ENCODE results near the gene KLHDC2. TPM values are rescaled to one million over a fixed set of nuclear protein-coding genes. Genes with fewer than 3 reads are reported as not detected.
"Not testable (repeated sequence)": the region's sequence is repeated elsewhere in the genome, so short reads cannot be mapped to it uniquely, and the experiment has no call there.

KLHDC2 gene
- total RNA-seq, 4 donors from 2014 or later = 21.1 to 56.1 (median 41.5) TPM

DNA sequence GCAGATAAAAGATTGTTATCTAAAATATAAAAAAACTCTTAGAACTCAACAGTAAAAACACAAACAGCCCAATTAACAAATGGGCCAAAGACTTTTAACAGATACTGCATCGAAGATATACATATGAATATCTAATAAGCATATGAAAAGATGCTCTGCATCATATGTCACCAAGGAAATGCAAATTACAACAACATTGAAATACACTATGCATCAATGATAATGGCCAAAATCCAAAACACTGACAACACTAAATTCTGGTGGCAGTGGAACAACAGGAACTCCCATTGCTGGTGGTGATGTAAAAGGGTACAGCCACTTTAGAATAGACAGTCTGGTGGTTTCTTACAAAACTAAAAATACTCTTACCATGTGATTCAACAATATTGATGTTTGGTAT, 40.8 kb downstream of the KLHDC2 start:
- Histone ChIP-seq H3K27me3 (no peaks in the 10 kb centered on the region), H3K9me3 (no peaks in the 10 kb centered on the region), H3K36me3 (peaks cover 0 to 99% (median 22%) of the 10 kb centered on the region in 3 donors), H3K4me1 (no peaks in the 10 kb centered on the region), H3K4me3 (no peak overlapping the region), H3K27ac (no peak overlapping the region)
- intact Hi-C loops (cut with DNase I) = no loop called here
- no peak for DNase-seq
- TF ChIP-seq POLR2A (IDR thresholded peaks at IDR 0.05) = no peak
- TF ChIP-seq, protein P1, sequence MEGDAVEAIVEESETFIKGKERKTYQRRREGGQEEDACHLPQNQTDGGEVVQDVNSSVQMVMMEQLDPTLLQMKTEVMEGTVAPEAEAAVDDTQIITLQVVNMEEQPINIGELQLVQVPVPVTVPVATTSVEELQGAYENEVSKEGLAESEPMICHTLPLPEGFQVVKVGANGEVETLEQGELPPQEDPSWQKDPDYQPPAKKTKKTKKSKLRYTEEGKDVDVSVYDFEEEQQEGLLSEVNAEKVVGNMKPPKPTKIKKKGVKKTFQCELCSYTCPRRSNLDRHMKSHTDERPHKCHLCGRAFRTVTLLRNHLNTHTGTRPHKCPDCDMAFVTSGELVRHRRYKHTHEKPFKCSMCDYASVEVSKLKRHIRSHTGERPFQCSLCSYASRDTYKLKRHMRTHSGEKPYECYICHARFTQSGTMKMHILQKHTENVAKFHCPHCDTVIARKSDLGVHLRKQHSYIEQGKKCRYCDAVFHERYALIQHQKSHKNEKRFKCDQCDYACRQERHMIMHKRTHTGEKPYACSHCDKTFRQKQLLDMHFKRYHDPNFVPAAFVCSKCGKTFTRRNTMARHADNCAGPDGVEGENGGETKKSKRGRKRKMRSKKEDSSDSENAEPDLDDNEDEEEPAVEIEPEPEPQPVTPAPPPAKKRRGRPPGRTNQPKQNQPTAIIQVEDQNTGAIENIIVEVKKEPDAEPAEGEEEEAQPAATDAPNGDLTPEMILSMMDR (IDR thresholded peaks at IDR 0.05) = no peak
- 0% methylated on average over 1 of the region's 1 CpG for WGBS, 2 donors

DNA sequence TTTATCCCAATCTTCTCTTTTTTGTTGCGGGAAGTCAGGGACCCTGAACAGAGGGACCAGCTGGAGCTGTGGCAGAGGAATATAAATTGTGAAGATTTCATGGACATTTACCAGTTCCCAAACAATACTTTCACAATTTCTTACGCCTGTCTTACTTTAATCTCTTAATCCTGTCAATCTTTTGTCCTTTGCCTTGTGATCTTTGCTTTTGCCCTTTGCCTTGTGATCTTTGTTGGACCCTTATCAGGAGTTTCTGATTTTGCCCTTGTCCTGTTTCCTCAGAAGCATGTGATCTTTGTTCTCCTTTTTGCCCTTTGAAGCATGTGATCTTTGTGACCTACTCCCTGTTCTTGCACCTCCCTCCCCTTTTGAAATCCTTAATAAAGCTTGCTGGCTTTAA, 48.2 kb downstream of the KLHDC2 start:
- H3K27ac ChIP-seq; intact Hi-C loops (cut with DNase I); H3K4me1 ChIP-seq; DNase-seq; H3K27me3 ChIP-seq; H3K4me3 ChIP-seq: not testable (repeated sequence)
- 91% methylated on average over 2 of the region's 2 CpGs for WGBS, 2 donors
- Histone ChIP-seq H3K36me3 (peaks cover 11 to 96% (median 26%) of the 10 kb centered on the region in 3 donors), H3K9me3 (peaks cover 0 to 12% (median 11%) of the 10 kb centered on the region in 3 donors)

DNA sequence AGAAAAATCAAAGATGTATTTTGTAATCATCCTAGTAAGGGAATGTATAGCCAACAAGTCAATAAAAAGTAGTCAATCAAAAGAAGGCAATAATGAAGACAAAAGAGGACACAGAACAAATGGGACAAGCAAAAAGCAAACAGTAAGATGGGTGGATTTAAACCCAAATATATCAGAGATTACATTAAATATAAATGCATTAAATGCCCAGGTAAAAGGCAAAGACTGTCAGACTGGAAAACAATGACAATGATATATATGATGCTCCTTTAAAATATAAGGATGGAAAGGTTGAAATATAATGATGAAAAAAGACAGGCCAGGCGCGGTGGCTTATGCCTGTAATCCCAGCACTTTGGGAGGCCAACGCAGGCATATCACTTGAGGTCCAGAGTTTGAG, 48.9 kb downstream of the KLHDC2 start:
- Histone ChIP-seq H3K36me3 (peaks cover 11 to 93% (median 26%) of the 10 kb centered on the region in 3 donors), H3K4me3 (no peak overlapping the region), H3K27me3 (no peaks in the 10 kb centered on the region), H3K4me1 (no peaks in the 10 kb centered on the region), H3K9me3 (peaks cover 0 to 12% (median 11%) of the 10 kb centered on the region in 3 donors), H3K27ac (no peak overlapping the region)
- TF ChIP-seq, protein P1 (IDR thresholded peaks at IDR 0.05) = no peak
- TF ChIP-seq POLR2A (IDR thresholded peaks at IDR 0.05) = no peak
- 96 to 98% methylated on average over 3 of the region's 3 CpGs for WGBS, 2 donors
- no peak for DNase-seq
- intact Hi-C loops (cut with DNase I) = no loop called here

DNA sequence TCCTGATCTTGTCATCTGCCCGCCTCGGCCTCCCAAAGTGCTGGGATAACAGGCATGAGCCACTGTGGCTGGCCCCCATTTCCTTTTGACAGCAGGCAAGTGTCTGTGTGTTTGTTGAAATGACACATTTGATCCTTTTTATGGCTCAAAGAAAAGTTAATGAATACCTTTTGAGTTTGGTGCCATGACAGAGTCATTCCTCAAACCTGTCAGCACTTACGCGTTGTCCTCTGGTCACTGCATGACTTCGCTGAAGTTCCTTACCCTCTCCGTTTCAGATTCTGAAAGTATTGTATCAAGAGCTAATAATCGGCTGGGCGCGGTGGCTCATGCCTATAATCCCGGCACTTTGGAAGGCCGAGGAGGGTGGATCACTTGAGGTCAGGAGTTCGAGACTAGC, 52.2 kb downstream of the KLHDC2 start:
- no peaks in the 10 kb centered on the region for H3K27me3 ChIP-seq
- H3K27ac ChIP-seq = no peak overlapping the region
- intact Hi-C loops (cut with DNase I) = no loop called here
- no peak overlapping the region for H3K4me3 ChIP-seq
- no peaks in the 10 kb centered on the region for H3K4me1 ChIP-seq
- peaks cover 11 to 94% (median 21%) of the 10 kb centered on the region in 3 donors for H3K36me3 ChIP-seq
- 97% methylated on average over 12 of the region's 12 CpGs for WGBS, 2 donors
- no peak for TF ChIP-seq POLR2A (IDR thresholded peaks at IDR 0.05)
- TF ChIP-seq, protein P1 (IDR thresholded peaks at IDR 0.05) = no peak
- peaks cover 0 to 12% (median 11%) of the 10 kb centered on the region in 3 donors for H3K9me3 ChIP-seq
- no peak for DNase-seq

DNA sequence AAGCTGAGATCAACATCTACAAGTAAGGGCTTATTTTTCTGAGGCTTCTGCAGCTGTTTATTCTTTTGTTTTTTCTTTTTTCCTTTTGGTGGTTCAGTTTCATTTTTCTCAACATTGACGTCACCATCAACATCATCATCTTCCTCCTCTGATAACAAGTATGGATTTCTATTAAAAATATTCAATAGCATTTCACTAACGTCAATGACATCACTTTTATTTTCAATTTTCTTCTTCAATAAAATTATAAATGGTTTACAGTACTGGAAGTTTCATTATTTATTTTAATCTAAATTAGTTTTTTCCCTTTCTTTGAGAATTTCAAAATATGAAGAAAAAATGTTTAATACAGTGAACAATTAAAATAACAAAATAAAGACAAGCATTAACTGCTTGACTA, 60.7 kb downstream of the KLHDC2 start:
- Histone ChIP-seq H3K36me3 (peaks cover 0 to 98% (median 54%) of the 10 kb centered on the region in 3 donors), H3K27me3 (no peaks in the 10 kb centered on the region), H3K4me3 (no peak overlapping the region), H3K27ac (no peak overlapping the region), H3K4me1 (no peaks in the 10 kb centered on the region), H3K9me3 (no peaks in the 10 kb centered on the region)
- WGBS, 2 donors = 83 to 85% methylated on average over 2 of the region's 2 CpGs
- no peak for DNase-seq
- no peak for TF ChIP-seq POLR2A (IDR thresholded peaks at IDR 0.05)
- TF ChIP-seq, protein P1 (IDR thresholded peaks at IDR 0.05) = no peak
- intact Hi-C loops (cut with DNase I) = no loop called here

Other genes starting within 250 kb of the KLHDC2 start
- gene RPS29, start 181.8 kb upstream of the KLHDC2 start, total RNA-seq = over 10,000 TPM in 1 of 4 donors, 1,000 to 10,000 TPM in 2, 100 to 1,000 TPM in 1; 911 to 13,326 (median 8,997) TPM
- gene LRR1, start 169.2 kb upstream of the KLHDC2 start, total RNA-seq = 10 to 100 TPM in 2 of 4 donors, 1 to 10 TPM in 2; 5.5 to 19.8 (median 12.8) TPM
- 100 to 1,000 TPM; 188 to 260 (median 211) TPM for gene RPL36AL, start 147.5 kb upstream of the KLHDC2 start, total RNA-seq
- gene MGAT2, start 147.4 kb upstream of the KLHDC2 start, total RNA-seq = 10 to 100 TPM; 13.9 to 28.0 (median 19.7) TPM
- 10 to 100 TPM in 2 of 4 donors, 1 to 10 TPM in 2; 5.0 to 11.6 (median 9.6) TPM for gene DNAAF2, start 132.9 kb upstream of the KLHDC2 start, total RNA-seq
- 10 to 100 TPM in 2 of 4 donors, 1 to 10 TPM in 2; 7.9 to 23.5 (median 13.2) TPM for gene POLE2, start 79.9 kb upstream of the KLHDC2 start, total RNA-seq
- 1 to 10 TPM in 3 of 4 donors, under 1 TPM in 1; 0.97 to 6.5 (median 3.2) TPM for gene KLHDC1, start 75.0 kb upstream of the KLHDC2 start, total RNA-seq
- gene NEMF, start 84.6 kb downstream of the KLHDC2 start, total RNA-seq = 10 to 100 TPM; 36.4 to 89.8 (median 59.9) TPM
- 100 to 1,000 TPM; 109 to 156 (median 133) TPM for gene ARF6, start 124.9 kb downstream of the KLHDC2 start, total RNA-seq

All from esophagus squamous epithelium (tissue), 5 donors.